Measurements from ENCODE around the gene BRME1. TPM values are rescaled to one million over a fixed set of nuclear protein-coding genes. Genes with fewer than 3 reads are reported as not detected.

The BRME1 gene
- polyA plus RNA-seq, 2 of the 4 experiments (the other 2 are of a cell fraction), result 0.12 to 1.2 TPM

DNA sequence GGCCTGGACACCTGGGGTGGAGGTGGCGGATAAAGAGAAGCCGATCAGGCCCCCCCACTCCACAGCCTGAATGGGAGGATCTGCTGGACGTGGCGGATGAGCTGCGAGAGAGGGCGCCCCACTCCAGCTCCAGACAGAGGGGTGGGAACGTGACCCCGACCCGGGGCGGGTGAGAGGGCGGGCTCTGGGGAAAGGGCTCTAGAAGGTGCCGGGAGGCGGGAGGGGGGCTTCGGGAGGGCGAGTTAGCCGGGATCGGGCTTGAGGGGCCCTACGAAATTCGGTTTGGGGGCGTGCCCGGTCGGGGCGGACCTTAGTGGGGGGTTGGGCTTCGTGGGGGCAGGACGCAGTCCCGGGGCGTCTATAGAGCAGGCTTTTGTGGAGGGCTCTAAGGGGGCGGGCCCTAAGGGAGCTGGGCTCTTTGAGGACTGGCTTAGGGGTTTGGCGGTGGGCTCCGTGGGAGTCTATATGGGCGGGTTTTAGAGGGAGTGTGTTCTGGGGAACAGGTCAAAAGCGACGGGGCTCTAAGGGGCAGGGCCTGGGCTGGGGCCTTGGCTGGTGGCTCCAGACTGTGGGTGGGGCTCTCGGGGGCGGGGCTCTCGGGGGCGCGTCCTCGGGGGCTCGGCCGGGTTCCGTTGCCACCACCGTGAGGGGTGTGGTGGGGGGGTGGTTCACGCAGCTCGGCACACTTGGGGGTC is 33.1 kb downstream of the BRME1 start:
- Histone ChIP-seq H3K4me1 (peaks cover 16% of the 10 kb centered on the region; the same call in 2 of the 3 replicates), H3K27ac (peak overlapping the region; percentile 87 to 99), H3K9me3 (no peaks in the 10 kb centered on the region), H3K4me3 (peak overlapping the region; percentile 69), H3K4me2 (peak overlapping the region; percentile 80)
- peak; percentile 8; the same call in 1 of the 3 replicates for TF ChIP-seq SMC3 (IDR thresholded peaks at IDR 0.05)
- no peak for TF ChIP-seq CHD2 (IDR thresholded peaks at IDR 0.05; ENCODE audit: low read length, partially characterized antibody)
- TF ChIP-seq RAD21 (conservative IDR thresholded peaks at IDR 0.05 in 1 of 2, IDR thresholded peaks at IDR 0.05 in 1 of 2), result peak; percentile 24 to 42; a peak in 4 of 5 replicates
- TF ChIP-seq MYC (IDR thresholded peaks at IDR 0.05; ENCODE audit: borderline replicate concordance, low read length), result no peak
- no peak for TF ChIP-seq NPAS2 (CRISPR knock-in tag; IDR thresholded peaks at IDR 0.05; ENCODE audit: borderline replicate concordance)
- TF ChIP-seq, protein P1, sequence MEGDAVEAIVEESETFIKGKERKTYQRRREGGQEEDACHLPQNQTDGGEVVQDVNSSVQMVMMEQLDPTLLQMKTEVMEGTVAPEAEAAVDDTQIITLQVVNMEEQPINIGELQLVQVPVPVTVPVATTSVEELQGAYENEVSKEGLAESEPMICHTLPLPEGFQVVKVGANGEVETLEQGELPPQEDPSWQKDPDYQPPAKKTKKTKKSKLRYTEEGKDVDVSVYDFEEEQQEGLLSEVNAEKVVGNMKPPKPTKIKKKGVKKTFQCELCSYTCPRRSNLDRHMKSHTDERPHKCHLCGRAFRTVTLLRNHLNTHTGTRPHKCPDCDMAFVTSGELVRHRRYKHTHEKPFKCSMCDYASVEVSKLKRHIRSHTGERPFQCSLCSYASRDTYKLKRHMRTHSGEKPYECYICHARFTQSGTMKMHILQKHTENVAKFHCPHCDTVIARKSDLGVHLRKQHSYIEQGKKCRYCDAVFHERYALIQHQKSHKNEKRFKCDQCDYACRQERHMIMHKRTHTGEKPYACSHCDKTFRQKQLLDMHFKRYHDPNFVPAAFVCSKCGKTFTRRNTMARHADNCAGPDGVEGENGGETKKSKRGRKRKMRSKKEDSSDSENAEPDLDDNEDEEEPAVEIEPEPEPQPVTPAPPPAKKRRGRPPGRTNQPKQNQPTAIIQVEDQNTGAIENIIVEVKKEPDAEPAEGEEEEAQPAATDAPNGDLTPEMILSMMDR (IDR thresholded peaks at IDR 0.05), result peak; percentile 37; the same call in 2 of the 3 replicates
- CTCF ChIA-PET, result interaction anchor here (0.6 to 3.5 kb wide), 8 partner anchors 10 to 475 kb away, joined by 3 to 22 read pairs (median 3); partner anchors contain the start of genes ASF1B and MISP3
- FAIRE-seq (no peak), ATAC-seq (peak; percentile 87 to 90), DNase-seq (ENCODE audit: low read depth in 1 of 2, low spot score in 1 of 2) (peak; percentile 47 to 71)
- POLR2A ChIA-PET, result interaction anchor here (0.6 kb wide), 1 partner anchor 455 kb away, joined by 3 read pairs; no protein-coding TSS in a partner anchor
- WGBS (ENCODE audit: missing lambda C conversion rate), result 0% methylated on average over 4 of the region's 45 CpGs

DNA sequence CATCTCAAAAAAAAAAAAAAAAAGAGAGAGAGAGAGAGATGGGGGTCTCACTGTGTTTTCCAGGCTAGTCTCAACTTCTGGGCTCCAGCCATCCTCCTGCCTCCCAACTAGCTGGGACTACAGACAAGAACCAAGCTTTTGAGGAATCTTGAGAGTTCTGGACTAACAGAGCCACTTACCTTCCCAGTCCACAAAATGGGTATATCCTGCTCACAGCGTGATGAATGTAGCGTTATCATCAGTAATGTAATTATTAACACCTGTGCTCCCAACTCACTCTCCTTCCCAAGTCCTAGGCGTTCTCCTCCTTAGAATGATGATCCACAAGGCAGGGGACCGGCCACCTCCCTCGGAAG is 33.6 kb downstream of the BRME1 start:
- Histone ChIP-seq H3K4me1 (peaks cover 16% of the 10 kb centered on the region; the same call in 2 of the 3 replicates), H3K4me3 (peak overlapping the region; percentile 69), H3K4me2 (peak overlapping the region; percentile 80), H3K27ac (peak overlapping the region; percentile 87 to 99), H3K9me3 (no peaks in the 10 kb centered on the region)
- POLR2A ChIA-PET, result no interaction called here
- TF ChIP-seq, protein P2, sequence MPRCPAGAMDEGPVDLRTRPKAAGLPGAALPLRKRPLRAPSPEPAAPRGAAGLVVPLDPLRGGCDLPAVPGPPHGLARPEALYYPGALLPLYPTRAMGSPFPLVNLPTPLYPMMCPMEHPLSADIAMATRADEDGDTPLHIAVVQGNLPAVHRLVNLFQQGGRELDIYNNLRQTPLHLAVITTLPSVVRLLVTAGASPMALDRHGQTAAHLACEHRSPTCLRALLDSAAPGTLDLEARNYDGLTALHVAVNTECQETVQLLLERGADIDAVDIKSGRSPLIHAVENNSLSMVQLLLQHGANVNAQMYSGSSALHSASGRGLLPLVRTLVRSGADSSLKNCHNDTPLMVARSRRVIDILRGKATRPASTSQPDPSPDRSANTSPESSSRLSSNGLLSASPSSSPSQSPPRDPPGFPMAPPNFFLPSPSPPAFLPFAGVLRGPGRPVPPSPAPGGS (IDR thresholded peaks at IDR 0.05), result no peak
- TF ChIP-seq POLR2A (IDR thresholded peaks at IDR 0.05; ENCODE audit: low read length) (no peak), NPAS2 (CRISPR knock-in tag; IDR thresholded peaks at IDR 0.05; ENCODE audit: borderline replicate concordance) (no peak), ZSCAN20 (CRISPR knock-in tag; IDR thresholded peaks at IDR 0.05) (no peak), NFE2L2 (conservative IDR thresholded peaks at IDR 0.05; ENCODE audit: low read length) (no peak), EHF (CRISPR knock-in tag; IDR thresholded peaks at IDR 0.05) (no peak), ESRRA (IDR thresholded peaks at IDR 0.05; ENCODE audit: borderline replicate concordance, low read length) (no peak), CBX8 (IDR thresholded peaks at IDR 0.05) (no peak), RNF2 (IDR thresholded peaks at IDR 0.05; ENCODE audit: borderline replicate concordance, low read depth) (no peak), SREBF2 (IDR thresholded peaks at IDR 0.05) (no peak), CBX2 (IDR thresholded peaks at IDR 0.05; ENCODE audit: borderline replicate concordance, low read depth) (no peak)
- TF ChIP-seq, protein P3, sequence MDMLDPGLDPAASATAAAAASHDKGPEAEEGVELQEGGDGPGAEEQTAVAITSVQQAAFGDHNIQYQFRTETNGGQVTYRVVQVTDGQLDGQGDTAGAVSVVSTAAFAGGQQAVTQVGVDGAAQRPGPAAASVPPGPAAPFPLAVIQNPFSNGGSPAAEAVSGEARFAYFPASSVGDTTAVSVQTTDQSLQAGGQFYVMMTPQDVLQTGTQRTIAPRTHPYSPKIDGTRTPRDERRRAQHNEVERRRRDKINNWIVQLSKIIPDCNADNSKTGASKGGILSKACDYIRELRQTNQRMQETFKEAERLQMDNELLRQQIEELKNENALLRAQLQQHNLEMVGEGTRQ (IDR thresholded peaks at IDR 0.05), result no peak
- TF ChIP-seq, protein P4, sequence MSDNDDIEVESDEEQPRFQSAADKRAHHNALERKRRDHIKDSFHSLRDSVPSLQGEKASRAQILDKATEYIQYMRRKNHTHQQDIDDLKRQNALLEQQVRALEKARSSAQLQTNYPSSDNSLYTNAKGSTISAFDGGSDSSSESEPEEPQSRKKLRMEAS (IDR thresholded peaks at IDR 0.05), result no peak
- TF ChIP-seq, protein P5, sequence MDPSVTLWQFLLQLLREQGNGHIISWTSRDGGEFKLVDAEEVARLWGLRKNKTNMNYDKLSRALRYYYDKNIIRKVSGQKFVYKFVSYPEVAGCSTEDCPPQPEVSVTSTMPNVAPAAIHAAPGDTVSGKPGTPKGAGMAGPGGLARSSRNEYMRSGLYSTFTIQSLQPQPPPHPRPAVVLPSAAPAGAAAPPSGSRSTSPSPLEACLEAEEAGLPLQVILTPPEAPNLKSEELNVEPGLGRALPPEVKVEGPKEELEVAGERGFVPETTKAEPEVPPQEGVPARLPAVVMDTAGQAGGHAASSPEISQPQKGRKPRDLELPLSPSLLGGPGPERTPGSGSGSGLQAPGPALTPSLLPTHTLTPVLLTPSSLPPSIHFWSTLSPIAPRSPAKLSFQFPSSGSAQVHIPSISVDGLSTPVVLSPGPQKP (IDR thresholded peaks at IDR 0.05; ENCODE audit: low read depth, low read length), result no peak
- CTCF ChIA-PET, result interaction anchor here (0.7 to 3.5 kb wide), 8 partner anchors 8 to 264 kb away, joined by 3 to 22 read pairs (median 5); partner anchors contain the start of genes ASF1B and MISP3
- WGBS (ENCODE audit: missing lambda C conversion rate), result 18% methylated on average over 5 of the region's 5 CpGs
- peak in 1 of 2 experiments; percentile 14; a peak in 2 of 6 replicates for ATAC-seq
- FAIRE-seq, result no peak
- no peak for DNase-seq (ENCODE audit: low read depth in 1 of 2, low spot score in 1 of 2)

Data from A549 (cell line).